RWPE2 (cell line): Measurements from ENCODE around the gene TRIO.
A peak's percentile ranks its signal among the peaks of the same experiment; 100 is the strongest.
"Not testable (repeated sequence)": the region's sequence is repeated elsewhere in the genome, so short reads cannot be mapped to it uniquely, and the experiment has no call there.

Experiments
- ATAC-seq: fragments of 200-7000 bp; cut with Tn5 transposase; 3 replicates; pipeline ENCODE4 v1.9.1; 2021; ENCODE audit warnings: low read depth
- DNase-seq: peaks from one replicate; pipeline ENCODE4 v3.0.0-alpha.2; 2020; ENCODE audit warnings: low spot score
- H3K27ac ChIP-seq: fragments of 450-650 bp; 2 replicates; pipeline ENCODE4 v1.5.1; 2017; ENCODE audit warnings: mild to moderate bottlenecking; ENCODE audit not compliant: poor library complexity, severe bottlenecking
- H3K27me3 ChIP-seq: fragments of 250-450 bp; sonication (Bioruptor Pico); 2 replicates; pipeline ENCODE4 v1.5.1; 2021; ENCODE audit warnings: mild to moderate bottlenecking, moderate library complexity; ENCODE audit not compliant: insufficient read depth, poor library complexity, severe bottlenecking
- H3K36me3 ChIP-seq: fragments of 250-450 bp; sonication (Bioruptor Pico); 2 replicates; pipeline ENCODE4 v1.5.1; 2020; ENCODE audit warnings: low read depth, mild to moderate bottlenecking, moderate library complexity
- H3K4me1 ChIP-seq: fragments of 250-450 bp; sonication (Bioruptor Pico); 2 replicates; pipeline ENCODE4 v1.5.1; 2021; ENCODE audit warnings: mild to moderate bottlenecking, moderate library complexity; ENCODE audit not compliant: insufficient read depth, poor library complexity, severe bottlenecking
- H3K4me3 ChIP-seq: fragments of 250-450 bp; sonication (Bioruptor Pico); 2 replicates; pipeline ENCODE4 v1.5.1; 2021; ENCODE audit warnings: mild to moderate bottlenecking, moderate library complexity; ENCODE audit not compliant: severe bottlenecking
- H3K9me3 ChIP-seq: fragments of 250-450 bp; sonication (Bioruptor Pico); 2 replicates; pipeline ENCODE4 v1.5.1; 2021; ENCODE audit warnings: mild to moderate bottlenecking, moderate library complexity; ENCODE audit not compliant: severe bottlenecking
- CTCF ChIP-seq: fragments of 450-650 bp; IDR thresholded peaks from one replicate; pipeline ENCODE4 v1.5.1; 2017; ENCODE audit warnings: mild to moderate bottlenecking, moderate library complexity; ENCODE audit not compliant: poor library complexity, severe bottlenecking

Gene TRIO

GRCh38 chr5:14202462-14202861, 59.3 kb downstream of the TRIO start:
- H3K36me3 ChIP-seq = no peaks in the 10 kb centered on the region; the same call in 1 of the 2 replicates
- no peaks in the 10 kb centered on the region for H3K9me3 ChIP-seq
- H3K27ac ChIP-seq = peak overlapping the region; percentile 99
- no peak for TF ChIP-seq CTCF
- no peak for DNase-seq
- H3K4me3 ChIP-seq = no peak overlapping the region
- ATAC-seq = no peak
- H3K4me1 ChIP-seq = peaks cover 54% of the 10 kb centered on the region
- no peaks in the 10 kb centered on the region for H3K27me3 ChIP-seq

- ATAC-seq = no peak
- H3K36me3 ChIP-seq = no peaks in the 10 kb centered on the region; the same call in 1 of the 2 replicates
- peaks cover 69% of the 10 kb centered on the region for H3K4me1 ChIP-seq
- H3K4me3 ChIP-seq = no peak overlapping the region
- TF ChIP-seq CTCF = no peak
- DNase-seq = no peak
- H3K27ac ChIP-seq = peak overlapping the region; percentile 99
- no peaks in the 10 kb centered on the region for H3K9me3 ChIP-seq
- H3K27me3 ChIP-seq = no peaks in the 10 kb centered on the region
Measured at GRCh38 chr5:14204011-14204670, 61.0 kb downstream of the TRIO start.

- DNase-seq = no peak
- peaks cover 76% of the 10 kb centered on the region for H3K4me1 ChIP-seq
Measured at GRCh38 chr5:14204785-14205321, 61.7 kb downstream of the TRIO start.

GRCh38 chr5:14206028-14206725, 63.0 kb downstream of the TRIO start:
- Histone ChIP-seq H3K36me3 (no peaks in the 10 kb centered on the region; the same call in 1 of the 2 replicates), H3K4me3 (no peak overlapping the region), H3K27ac (peak overlapping the region; percentile 99), H3K9me3 (no peaks in the 10 kb centered on the region), H3K4me1 (peaks cover 83% of the 10 kb centered on the region), H3K27me3 (no peaks in the 10 kb centered on the region)
- DNase-seq (no peak), ATAC-seq (no peak)
- TF ChIP-seq CTCF = no peak

More at GRCh38 chr5:14204785-14205321, 61.7 kb downstream of the TRIO start:
- peak overlapping the region; percentile 99 for H3K27ac ChIP-seq
- no peak for TF ChIP-seq CTCF
- H3K36me3 ChIP-seq = no peaks in the 10 kb centered on the region; the same call in 1 of the 2 replicates
- no peak overlapping the region for H3K4me3 ChIP-seq
- H3K9me3 ChIP-seq = no peaks in the 10 kb centered on the region
- H3K27me3 ChIP-seq = no peaks in the 10 kb centered on the region
- ATAC-seq = peak; percentile 55

GRCh38 chr5:14207428-14207827, 64.3 kb downstream of the TRIO start:
- H3K4me1 ChIP-seq = peaks cover 86% of the 10 kb centered on the region
- not testable (repeated sequence) for H3K27me3 ChIP-seq, DNase-seq, H3K9me3 ChIP-seq, H3K36me3 ChIP-seq, H3K4me3 ChIP-seq
- peak overlapping the region; percentile 99 for H3K27ac ChIP-seq
- peak; percentile 24; the same call in 2 of the 3 replicates for ATAC-seq
